GM08714 (cell line): ENCODE results near the gene SOX21.
"Not testable (repeated sequence)": the region's sequence is repeated elsewhere in the genome, so short reads cannot be mapped to it uniquely, and the experiment has no call there.

ENCODE experiments used
- H3K4me3 ChIP-seq: fragments of 200-500 bp; sonication (Bioruptor generic); 2 replicates; pipeline ENCODE4 v1.5.1; 2014; ENCODE audit warnings: mild to moderate bottlenecking, low read length, inconsistent platforms
- ZNF274 ChIP-seq: IDR thresholded peaks from 2 replicates; pipeline ENCODE4 v1.6.1; 2012; ENCODE audit warnings: mild to moderate bottlenecking, low read depth, low read length

Gene SOX21

DNA sequence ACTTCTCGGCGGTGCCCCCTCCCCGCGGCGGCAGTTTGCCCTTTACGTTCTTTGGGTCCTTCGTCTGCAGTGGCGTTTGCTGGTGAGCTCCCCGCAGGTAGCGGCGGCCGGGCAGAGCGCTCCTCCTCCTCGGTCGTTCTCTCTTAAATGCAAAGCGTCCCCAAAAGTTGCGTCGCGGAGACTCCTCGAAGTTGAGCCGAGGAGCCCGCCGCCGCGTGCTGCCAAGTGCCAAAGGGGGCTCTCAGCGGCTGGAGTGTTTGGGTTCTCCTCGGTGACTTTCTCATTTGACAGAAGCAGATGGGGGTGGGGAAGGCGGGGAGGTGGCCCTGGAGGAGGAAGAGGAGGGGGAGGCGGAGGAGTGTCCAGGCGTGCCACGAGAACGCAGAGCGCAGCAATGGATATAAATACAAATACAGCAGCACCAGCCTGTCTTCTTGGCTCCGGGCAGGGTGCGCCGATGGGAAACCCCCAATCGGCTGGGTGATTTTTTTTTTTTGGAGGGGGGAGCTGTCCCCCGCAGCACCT lies at the start of gene SOX21:
TSS of gene SOX21 (minus strand) at position 259 of the 525 bp plus-strand sequence. CDS start 496 bp downstream, outside the sequence.
- no peak for TF ChIP-seq ZNF274
- H3K4me3 ChIP-seq, result peak within 1 kb of the TSS; percentile 2; the same call in 1 of the 2 replicates

- no peak overlapping the region for H3K4me3 ChIP-seq
- no peak for TF ChIP-seq ZNF274
Observed at GRCh38 chr13:94761407-94761806, 49.1 kb upstream of the SOX21 start.

DNA sequence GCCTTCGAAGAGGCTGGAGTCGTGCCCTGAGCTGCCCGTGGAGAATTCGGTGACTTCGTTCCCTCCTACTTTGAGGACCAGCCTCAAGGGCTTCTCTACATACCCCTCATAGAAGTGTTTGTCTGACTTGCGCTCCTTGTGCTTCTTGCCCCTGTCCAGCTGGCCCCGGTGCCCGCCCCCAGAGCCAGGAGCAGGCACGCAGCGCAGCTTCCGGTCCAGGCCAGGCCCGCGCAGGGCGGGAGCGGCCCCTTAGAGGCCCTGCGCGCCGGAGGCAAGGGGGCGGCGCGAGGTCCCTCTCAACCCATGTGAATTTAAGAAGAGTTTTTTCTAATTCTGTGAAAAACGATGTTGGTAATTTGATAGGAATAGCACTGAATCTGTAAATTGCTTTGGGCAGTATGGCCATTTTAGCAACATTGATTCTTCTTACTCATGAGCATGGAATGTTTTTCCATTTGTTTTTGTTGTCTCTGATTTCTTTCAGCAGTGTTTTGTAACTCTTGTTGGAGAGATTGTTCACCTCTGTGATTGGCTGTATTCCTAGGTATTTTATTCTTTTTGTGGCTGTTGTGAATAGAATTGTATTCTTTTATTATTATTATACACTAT lies 46.9 kb upstream of the SOX21 start:
- TF ChIP-seq ZNF274, result no peak

DNA sequence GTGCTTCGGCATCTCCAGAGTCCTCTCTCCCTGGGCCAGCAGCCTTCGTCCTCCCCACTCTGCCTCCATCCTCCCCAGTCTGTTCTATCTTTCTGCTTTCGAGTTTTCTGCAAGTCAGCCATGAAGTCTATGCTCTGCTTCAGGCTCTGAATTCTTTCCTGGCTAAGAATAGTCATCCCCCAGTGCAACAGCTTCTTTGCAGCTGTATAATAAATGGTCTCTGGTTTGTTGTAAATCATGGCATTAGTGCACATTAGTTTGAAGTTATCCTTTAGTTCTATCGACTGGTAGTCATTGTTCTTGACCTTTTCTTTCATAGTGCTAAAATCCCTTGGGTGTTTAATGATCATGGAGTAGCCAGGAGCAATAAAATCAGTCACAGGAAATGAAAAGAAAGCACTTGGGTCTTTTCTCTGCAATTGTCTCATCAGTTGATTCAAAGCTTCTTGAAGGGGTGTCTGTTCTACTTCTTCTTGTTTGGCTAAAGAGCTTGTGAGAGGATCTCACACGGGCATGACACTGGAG lies 46.2 kb upstream of the SOX21 start:
- no peak overlapping the region for H3K4me3 ChIP-seq
- TF ChIP-seq ZNF274, result no peak

More for the DNA sequence above, 46.9 kb upstream of the SOX21 start:
- H3K4me3 ChIP-seq, result no peak overlapping the region

DNA sequence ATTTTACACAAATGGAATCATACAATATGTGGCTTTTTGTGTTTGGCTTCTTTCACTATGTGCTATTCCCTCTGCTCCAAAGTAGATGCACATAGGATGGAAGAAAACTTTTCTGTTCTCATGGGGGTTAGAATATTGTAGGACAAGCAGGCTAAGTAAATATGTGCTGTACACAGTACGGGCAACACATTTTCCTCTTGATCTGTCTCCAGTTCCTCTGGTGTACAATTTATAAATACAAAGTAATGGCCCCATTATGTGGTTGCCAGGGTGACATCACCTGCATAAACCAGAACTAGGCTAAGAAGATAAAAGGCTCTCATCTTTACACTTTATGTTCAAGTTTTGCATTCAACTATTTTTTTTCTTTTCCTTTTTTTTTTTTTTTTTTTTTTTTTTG lies 41.0 kb upstream of the SOX21 start:
- no peak overlapping the region for H3K4me3 ChIP-seq
- TF ChIP-seq ZNF274, result no peak

DNA sequence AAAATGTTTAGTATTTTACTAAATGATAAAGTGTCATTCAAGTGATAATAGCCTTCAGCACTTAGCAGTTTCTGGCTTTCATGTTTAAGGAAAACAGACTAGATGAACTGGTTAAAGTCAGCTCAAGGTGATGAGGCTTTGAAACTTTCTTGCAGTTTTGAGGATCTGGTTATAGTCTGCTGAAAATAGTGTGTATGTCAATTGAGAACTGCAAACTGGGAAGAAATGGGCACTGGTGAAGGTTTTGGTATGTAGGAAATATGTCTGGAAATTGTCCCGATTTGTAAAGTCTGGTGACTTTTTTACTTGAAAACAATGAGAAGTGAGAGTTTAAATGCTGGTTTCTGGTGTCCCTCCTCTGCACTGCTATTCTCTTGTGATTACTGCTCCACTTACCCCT lies 36.8 kb upstream of the SOX21 start:
- no peak overlapping the region for H3K4me3 ChIP-seq
- TF ChIP-seq ZNF274, result no peak

DNA sequence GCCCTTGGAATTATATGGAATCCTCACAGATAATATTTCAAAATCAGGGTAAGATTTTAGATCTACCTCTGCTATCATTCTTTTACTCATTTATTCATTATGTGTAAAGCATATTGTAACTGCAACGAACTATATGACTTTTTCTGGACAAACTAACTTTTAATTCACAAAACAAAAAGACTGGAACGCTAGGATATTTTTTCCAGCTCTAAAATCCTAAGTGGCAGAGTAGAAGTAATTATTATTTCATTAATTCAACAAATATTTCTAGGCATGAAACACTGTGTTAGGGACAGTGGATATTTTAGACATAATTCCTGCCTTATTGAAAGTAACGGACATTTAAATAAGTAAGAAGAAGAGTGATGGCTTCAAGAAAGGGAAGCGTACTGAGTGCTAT lies 26.9 kb upstream of the SOX21 start:
- no peak for TF ChIP-seq ZNF274
- H3K4me3 ChIP-seq, result no peak overlapping the region

DNA sequence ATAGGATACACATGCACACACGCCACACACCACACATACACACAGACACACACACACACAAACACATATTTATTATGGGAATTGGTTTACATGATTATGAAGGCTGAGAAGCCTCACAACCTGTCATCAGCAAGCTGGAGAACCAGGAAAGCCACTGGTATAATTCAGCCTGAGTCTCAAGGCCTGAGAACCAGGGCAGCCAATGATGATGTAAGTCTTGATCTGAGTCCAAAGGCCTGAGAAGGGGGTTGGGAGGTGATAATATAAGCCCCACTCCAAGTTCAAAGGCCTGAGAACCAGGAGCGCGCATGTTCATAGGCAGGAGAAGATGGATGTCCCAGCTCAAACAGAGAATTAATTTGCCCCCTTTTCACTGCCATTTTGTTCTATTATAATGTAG lies 18.7 kb upstream of the SOX21 start:
- H3K4me3 ChIP-seq, result no peak overlapping the region
- TF ChIP-seq ZNF274, result no peak

- not testable (repeated sequence) for H3K4me3 ChIP-seq
Observed at GRCh38 chr13:94729941-94730340, 17.6 kb upstream of the SOX21 start.

GRCh38 chr13:94726425-94726824 lies 14.1 kb upstream of the SOX21 start:
- no peak for TF ChIP-seq ZNF274
- no peak overlapping the region for H3K4me3 ChIP-seq

- TF ChIP-seq ZNF274, result no peak
- no peak overlapping the region for H3K4me3 ChIP-seq
Observed at GRCh38 chr13:94722609-94723345, 10.4 kb upstream of the SOX21 start.

DNA sequence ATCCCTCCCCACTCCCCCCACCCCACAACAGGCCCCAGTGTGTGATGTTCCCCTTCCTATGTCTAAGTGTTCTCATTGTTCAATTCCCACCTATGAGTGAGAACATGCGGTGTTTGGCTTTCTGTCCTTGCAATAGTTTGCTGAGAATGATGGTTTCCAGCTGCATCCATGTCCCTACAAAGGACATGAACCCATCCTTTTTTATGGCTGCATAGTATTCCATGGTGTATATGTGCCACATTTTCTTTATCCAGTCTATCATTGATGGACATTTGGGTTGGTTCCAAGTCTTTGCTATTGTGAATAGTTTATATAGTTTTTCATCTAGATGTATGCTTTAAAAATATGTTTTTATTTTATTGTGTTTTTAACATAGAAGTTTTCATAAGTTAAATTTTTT lies 6.4 kb upstream of the SOX21 start:
- not testable (repeated sequence) for H3K4me3 ChIP-seq

DNA sequence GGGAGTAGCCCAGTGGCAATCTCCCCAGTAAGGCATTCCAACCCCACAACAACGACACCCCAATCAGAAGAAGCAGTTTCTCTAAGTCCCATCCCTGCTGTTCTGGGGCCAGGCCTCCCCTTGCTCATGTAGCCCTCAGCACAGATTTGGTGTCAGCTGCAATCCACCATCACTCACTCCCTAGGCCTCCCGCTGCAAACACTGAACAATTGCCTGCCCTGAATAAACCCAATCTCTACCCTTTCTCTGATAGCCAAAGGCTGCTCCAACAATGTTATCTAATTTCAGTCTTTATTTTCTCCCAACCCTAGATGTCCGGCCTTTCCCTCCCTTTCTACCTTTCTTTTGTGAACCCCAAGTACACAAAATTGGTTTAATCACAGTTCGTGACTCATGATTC lies 5.6 kb upstream of the SOX21 start:
- no peak for TF ChIP-seq ZNF274
- H3K4me3 ChIP-seq, result no peak overlapping the region

DNA sequence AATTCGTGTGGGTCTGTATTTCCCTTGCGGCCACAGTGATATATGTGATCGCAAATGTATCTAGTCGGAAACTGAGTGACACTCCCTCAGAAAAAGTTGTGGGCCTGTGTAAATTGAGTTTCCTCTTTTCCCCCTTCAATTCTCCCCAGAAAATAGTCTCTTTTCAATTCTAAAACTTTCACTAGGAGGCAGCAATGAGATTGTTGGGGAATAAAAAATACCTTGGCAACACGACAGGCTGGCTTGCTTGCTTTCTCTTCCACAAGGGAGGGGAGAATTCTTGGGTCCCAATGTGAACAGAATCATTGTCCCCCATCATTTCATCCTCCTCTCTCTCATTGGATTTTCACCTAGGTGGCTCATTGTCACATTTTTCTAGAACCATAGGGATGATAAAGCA lies 3.7 kb upstream of the SOX21 start:
- TF ChIP-seq ZNF274, result no peak

DNA sequence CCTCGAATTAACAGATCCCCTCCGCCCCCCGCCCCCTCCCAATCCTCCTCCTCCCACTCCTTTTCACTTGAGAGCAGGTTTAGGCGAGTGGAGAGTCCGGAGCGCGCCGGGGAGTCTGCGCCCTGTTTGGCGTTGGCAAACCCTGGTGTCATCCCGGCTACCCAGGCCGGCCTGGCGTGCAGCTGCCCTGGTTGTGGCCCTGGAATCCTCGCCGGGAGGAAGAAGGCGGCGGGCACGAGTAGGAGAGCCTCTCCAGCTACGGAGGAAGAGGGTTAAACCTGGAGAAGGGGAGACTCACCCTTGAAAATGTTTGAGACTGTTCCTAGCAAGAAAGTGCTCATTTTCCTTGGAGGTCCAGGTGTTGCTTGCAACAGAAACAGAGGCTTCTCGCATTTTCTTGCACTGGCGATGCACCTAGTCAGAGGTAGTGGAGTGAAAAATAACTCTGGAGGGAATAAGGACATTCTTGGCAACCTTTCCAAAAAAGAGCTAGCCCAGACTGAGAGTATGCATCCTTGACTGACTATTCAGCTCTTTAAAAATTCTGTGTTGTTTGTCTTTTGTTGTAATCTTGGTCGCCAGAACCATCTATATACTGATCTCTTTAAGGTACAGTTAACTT lies 1.3 kb upstream of the SOX21 start:
- no peak overlapping the region for H3K4me3 ChIP-seq
- TF ChIP-seq ZNF274, result no peak

More for the DNA sequence above, 3.7 kb upstream of the SOX21 start:
- no peak overlapping the region for H3K4me3 ChIP-seq
